Activated T-cell treated with anti-CD3 and anti-CD28 coated beads, Interleukin-2, amount 50 U/mL, for 1 hour (primary cell): ENCODE results near the gene SLC6A9.

ENCODE experiments used
- DNase-seq: peaks from one replicate; pipeline ENCODE4 v3.0.0-alpha.2; 2020

The SLC6A9 gene

GRCh38 chr1:44031252-44032169 is at the start of gene SLC6A9:
Gene SLC6A9, minus strand, starts transcription at chr1:44031462. Its CDS starts 7,185 bp downstream, at chr1:44024277.
- no peak for DNase-seq

DNA sequence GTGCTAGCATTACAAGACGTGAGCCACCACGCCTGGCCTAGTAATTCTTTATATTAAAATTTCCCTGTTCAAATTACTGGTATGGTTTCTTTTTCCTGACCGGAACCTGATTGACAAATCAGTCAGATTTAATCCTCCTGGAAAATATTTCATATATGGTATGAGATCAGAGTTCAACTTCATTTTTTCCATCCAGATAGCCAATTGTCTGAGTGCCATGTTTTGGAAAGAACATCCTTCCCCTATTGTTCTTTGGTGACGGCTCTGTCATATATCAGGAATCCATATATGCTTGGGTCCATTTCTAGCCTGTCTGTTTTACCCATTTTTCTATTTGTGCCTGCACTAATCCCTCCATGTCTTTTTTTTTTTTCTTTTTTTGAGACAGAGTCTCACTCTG is 48.3 kb upstream of the SLC6A9 start:
- DNase-seq, result no peak

DNA sequence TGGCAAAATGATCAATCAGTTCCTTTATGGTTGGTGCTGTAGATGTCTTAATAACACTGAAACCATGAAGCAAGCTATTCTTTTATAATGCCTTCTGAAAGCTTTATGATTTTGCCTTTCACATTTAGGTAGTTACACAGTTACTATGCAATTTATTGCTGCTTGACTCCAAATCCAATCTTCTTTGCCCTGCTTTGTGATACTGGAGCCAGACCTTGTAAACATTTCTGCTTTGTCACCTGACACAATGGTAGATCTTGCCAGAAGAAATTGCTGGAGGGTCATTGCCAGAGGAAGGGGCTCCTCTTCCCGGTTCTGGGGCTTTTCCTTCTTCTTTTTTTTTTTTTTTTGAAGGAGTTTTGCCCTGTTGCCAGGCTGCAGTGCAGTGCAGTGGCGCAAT is 46.8 kb upstream of the SLC6A9 start:
- no peak for DNase-seq

DNA sequence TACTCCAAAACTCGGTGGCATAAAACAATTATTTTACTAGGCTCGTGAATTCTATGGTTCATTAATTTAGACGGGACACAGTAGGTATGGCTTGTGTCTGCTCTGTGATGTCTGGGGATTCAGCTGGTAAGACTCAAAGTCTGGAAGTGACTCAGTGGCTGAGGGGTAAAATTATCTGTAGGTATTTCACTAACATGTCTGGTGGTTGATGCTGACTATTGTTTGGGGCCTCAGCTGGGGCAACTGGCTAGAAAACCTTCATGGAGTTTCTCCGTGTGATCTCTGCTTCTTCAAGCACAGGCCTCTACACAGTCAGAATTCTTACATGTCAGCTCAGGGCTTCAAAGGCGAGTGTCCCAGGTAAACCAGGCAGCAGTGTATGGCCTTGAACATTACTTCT is 46.2 kb upstream of the SLC6A9 start:
- no peak for DNase-seq

GRCh38 chr1:44076066-44076465 is 44.8 kb upstream of the SLC6A9 start:
- no peak for DNase-seq

DNA sequence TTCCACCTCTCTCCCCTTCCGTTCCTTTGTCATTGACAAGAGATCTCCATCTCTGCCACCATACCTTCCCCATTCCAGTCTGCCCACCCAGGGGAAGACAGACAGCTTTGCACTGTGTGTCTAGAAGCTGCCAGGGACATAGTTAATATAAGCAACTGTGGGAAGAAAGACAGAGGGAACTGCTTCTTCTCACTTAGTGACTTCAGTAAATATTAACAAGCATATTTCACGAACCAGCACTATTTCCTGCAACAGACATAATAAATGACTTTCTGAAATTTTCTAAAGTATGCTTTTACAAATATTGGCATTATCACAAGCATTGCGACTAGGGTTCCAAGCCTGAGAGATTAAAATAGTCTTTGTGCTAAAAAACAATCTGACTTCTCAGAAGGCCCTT is 43.2 kb upstream of the SLC6A9 start:
- no peak for DNase-seq

DNA sequence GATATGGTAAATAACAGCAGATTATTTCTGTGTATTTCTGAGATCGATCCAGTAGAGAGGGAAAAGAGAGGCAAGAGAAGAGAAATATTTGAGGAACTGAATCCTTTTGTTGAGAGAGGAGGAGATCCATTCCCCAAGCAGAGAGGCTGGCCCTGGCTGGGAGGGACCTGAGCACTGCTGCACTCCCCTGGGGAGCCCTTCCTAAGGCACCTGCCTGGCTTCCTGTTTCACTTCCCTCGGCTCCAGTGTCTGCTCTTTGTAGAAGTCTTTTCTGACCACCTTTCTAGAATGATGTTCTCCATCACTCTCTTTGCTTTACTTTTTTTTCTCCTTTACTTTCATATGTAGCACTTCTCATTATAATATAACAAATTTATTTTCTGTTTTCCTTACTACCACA is 42.3 kb upstream of the SLC6A9 start:
- no peak for DNase-seq

- DNase-seq, result no peak
Measured at GRCh38 chr1:44072821-44073220, 41.6 kb upstream of the SLC6A9 start.

DNA sequence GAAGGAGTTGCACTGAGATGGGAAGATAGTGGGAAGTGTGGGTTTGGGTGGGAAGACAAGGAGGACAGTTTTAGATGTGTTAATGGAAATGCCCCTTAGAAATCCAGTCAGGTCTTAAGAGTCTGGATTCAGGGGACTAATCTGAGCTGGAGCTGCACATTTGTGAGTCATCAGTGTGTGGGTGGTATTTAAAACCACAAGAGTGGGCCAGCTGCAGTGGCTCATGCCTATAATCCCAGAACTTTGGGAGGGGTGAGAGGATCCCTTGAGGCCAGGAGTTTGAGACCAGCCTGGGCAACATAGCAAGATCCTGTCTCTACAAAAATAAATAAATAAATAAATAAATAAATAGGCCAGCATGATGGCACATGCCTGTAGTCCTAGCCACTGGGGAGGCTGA is 40.9 kb upstream of the SLC6A9 start:
- no peak for DNase-seq

GRCh38 chr1:44071461-44071860 is 40.2 kb upstream of the SLC6A9 start:
- no peak for DNase-seq

- DNase-seq, result no peak
Measured at GRCh38 chr1:44068442-44068921, 37.2 kb upstream of the SLC6A9 start.

DNA sequence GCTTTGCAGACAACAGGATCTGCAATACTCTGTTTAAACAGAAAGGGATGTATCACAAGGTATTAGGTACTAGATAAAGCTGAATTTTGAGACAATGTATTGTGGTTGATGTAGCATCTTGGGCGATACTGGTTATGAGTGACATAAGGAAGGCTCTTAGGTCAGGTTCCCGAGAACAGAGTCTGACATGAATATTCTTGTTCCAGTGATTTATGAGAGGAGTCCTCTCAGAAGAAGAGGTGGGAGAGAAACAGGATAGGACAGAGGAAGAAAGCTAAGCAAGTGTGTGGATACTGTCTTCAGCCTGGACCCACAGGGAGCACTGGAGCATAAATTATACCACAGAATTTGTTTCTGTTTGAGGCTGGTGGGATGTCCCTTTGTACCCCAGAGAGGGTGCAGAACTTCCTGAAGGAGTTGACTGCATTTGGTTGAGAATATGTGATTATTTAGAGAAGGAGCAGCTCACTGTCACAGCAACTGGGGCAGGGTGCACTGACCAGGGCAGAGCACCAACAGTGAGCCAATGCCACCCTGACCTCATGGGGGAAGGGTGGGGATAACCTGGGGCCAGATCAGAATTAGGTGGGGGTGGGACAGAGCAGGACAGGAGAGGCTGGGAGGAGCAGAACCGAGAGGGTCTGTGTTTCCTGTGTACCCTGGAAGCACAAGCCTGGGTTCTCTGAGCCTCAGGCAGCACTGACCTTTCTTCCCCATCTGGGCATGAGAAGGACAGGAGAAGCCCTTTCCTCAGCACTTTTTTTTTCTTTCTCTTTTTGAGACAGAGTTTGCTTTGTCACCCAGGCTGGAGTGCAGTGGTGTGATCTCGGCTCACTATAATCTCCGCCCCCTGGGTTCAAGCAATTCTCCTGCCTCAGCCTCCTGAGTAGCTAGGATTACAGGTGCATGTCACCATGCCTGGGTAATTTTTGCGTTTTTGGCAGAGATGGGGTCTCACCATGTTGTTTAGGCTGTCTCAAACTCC is 36.3 kb upstream of the SLC6A9 start:
- no peak for DNase-seq

DNA sequence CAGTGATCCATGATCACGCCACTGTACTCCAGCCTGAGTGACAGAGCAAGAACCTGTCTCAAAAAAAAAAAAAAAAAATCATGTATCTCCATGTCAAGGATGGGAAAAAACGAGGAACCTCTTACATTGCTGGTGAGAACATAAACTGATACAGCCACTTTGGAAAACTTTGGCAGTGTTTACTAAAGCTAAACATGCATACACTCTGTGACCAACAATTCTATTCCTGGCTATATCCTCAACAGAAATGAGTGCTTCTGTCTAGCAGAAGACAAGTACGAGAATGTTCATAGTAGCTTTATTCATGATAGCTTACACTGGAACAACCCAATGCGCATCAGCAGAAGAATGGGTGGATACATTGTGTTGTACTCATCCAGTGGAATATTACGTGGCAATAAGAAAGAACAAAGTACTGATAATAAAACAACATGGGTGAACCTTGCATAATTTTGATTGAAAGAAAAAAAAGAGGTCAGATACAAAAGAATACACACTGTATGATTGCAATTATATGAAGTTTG is 31.5 kb upstream of the SLC6A9 start:
- no peak for DNase-seq

DNA sequence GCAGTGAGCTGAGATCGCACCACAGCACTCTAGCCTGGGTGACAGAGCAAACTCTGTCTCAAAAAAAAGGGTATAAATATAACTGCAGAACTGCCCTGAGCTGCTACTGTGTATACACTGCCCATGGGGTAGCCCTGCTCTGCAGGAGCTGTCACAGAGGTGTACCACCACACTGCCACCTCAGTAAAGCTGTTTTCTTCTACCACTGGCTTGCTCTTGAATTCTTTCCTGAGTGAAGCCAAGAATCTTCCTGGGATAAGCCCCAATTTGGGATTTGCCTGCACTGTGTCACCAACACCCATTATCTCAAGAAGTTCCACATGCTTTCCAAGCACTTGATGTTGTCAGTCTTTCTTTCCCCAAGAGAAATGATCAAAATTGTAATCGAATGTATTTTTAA is 30.6 kb upstream of the SLC6A9 start:
- DNase-seq, result no peak

DNA sequence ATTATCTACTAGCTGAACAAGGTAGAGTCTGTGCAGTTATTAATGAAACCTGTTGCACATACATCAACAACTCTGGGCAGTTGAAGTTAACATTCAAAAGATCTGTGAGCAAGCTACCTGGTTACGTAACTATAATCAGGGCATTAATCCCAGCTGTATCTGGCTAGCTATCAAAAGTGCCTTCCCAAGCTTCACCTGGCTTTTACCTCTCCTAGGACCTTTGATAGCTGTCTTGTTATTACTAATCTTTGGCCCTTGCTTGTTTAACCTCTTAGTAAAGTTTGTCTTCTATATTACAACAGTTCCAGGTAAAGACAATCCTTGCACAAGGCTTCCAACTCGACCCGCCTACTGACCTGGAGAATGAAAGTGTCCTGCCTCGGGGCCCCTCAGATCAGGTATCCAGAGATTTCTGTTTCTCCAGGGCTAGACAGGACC is 29.6 kb upstream of the SLC6A9 start:
- no peak for DNase-seq

- DNase-seq, result no peak
Measured at GRCh38 chr1:44059664-44060355, 28.5 kb upstream of the SLC6A9 start.

DNA sequence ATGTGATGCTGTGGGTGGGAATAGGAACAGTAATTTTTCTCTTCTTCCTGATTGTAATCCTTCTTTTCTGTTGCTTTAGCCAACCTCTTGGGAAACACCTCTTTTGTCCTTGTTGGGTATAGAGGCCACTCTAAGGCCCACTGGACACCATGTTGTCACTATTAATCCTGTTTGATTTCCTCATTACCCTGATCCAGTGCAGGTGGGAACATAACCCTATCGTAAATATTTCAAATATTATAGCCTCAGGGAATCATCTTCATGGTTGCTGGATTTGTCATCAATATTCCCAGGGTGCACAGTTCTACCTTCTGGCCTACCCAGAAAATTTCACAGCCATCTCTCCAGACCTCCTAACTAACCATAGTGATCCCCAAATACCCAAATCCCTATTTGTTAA is 27.9 kb upstream of the SLC6A9 start:
- DNase-seq, result no peak

DNA sequence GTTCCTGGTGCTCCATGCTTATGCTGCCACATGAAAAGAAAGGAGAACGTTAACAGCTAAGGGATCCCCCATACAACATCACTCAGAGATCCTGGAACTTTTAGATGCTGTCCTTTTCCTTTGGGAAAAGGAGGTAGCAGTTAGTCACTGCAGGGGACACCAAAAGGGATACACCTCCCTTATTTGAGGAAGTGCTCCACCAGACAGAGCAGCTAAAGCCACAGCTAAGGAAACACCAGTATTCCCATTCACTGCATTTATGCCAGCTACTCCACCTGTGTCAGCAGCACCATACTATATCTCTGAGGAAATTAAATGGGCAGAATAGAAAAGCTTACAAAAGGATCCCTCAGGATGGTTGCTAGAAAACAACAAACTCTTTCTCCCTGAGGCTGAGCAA is 26.0 kb upstream of the SLC6A9 start:
- DNase-seq, result no peak

DNA sequence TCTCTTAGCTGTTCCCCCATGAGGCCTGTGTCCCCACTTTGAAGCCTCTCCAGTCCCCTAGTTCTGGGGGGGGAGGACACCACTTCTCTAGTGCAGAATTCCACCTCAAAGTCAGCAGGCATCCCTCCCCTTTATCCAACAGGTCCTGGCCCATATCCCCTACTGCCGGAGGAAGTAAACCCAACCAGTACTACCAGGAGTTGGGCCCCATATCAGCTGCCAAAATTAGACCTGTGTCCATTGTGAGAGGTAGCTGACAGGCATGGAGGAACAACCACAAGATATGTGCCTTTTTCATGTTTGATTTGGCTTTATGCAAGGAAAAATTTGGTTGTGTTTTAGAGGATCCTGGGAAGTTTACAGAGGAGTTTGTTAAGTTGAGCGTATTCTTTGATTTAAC is 22.1 kb upstream of the SLC6A9 start:
- no peak for DNase-seq

DNA sequence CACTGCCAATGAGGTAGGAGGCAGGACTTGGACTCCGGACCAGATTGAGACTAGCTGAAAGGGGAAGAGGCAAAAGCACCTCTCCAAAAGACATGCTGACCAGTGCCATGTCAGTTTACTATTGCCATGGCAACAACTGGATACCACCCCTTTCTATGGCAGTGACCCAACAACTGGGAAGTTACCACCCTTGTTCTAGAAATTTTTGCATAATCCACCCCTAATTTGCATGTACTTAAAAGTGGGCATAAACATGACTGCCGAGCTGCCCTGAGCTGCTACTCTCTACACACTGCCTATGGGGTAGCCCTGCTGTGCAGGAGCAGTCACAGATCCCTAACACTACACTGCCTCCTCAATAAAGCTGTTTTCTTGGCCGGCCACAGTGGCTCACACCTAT is 19.0 kb upstream of the SLC6A9 start:
- DNase-seq, result no peak

GRCh38 chr1:44049839-44050238 is 18.6 kb upstream of the SLC6A9 start:
- no peak for DNase-seq

DNA sequence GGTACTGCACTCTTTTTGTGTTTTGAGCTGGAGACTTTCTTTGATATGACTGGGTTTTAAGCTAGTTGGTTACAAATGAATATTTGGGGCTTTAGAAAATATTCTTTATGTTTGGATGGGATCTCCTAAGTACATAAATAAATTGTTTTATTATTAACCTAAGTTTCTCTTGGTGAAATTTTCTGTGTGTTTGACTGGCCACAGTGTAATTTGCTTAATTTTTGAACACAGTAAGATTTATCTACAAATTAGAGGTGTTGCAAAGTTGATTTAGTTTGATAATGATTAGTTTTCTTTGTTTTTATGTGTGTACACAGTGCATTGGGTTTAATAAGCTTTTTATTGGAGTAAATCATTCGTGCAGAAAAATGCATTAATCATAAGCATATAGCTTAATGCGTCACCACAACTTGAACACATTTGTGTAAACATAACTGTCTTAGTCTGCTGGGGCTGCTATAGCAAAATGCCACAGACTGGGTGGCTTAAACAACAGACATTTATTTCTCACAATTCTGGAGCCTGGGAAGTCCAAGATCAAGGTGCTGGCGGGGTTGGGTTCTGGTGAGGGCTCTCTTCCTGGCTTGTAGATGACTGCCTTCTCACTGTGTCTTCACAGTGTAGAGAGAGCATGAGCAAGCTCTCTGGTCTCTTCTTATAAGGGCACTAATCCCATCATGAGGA is 17.4 kb upstream of the SLC6A9 start:
- no peak for DNase-seq
